GM12875 (cell line): ENCODE data around the gene SLC4A5.

Source experiments
- H3K4me3 ChIP-seq: one replicate; pipeline ENCODE4 v1.5.1; 2011; ENCODE audit warnings: low read depth, low read length, control low read depth
- CTCF ChIP-seq: IDR thresholded peaks from 2 replicates; pipeline ENCODE4 v1.5.1; 2011; ENCODE audit warnings: low read depth, mild to moderate bottlenecking, control low read depth, inconsistent platforms, low read length, moderate library complexity, borderline replicate concordance; ENCODE audit not compliant: insufficient read depth

Gene SLC4A5

GRCh38 chr2:74328573-74328972 is 14.6 kb downstream of the SLC4A5 start:
- H3K4me3 ChIP-seq = no peak overlapping the region
- no peak for TF ChIP-seq CTCF

- no peak for TF ChIP-seq CTCF
Measured at GRCh38 chr2:74328074-74328473, 15.1 kb downstream of the SLC4A5 start.

GRCh38 chr2:74327627-74328026 is 15.6 kb downstream of the SLC4A5 start:
- no peak overlapping the region for H3K4me3 ChIP-seq
- TF ChIP-seq CTCF = no peak

More at GRCh38 chr2:74328074-74328473, 15.1 kb downstream of the SLC4A5 start:
- H3K4me3 ChIP-seq = no peak overlapping the region

GRCh38 chr2:74327199-74327598 is 16.0 kb downstream of the SLC4A5 start:
- no peak for TF ChIP-seq CTCF
- no peak overlapping the region for H3K4me3 ChIP-seq

- TF ChIP-seq CTCF = no peak
- H3K4me3 ChIP-seq = no peak overlapping the region
Measured at GRCh38 chr2:74325815-74326214, 17.4 kb downstream of the SLC4A5 start.

GRCh38 chr2:74321737-74322136 is 21.5 kb downstream of the SLC4A5 start:
- no peak overlapping the region for H3K4me3 ChIP-seq
- no peak for TF ChIP-seq CTCF

- H3K4me3 ChIP-seq = no peak overlapping the region
- no peak for TF ChIP-seq CTCF
Measured at GRCh38 chr2:74317701-74318100, 25.5 kb downstream of the SLC4A5 start.
